ENCODE results near the gene SMYD3. TPM values are rescaled to one million over a fixed set of nuclear protein-coding genes. Genes with fewer than 3 reads are reported as not detected.

SMYD3 gene
- total and polyA plus RNA-seq, 9 of the 15 experiments (the other 6 are each of a cell fraction or from before 2014, with no cell fraction given): 128 to 440 (median 197) TPM

- TF ChIP-seq, protein P1, sequence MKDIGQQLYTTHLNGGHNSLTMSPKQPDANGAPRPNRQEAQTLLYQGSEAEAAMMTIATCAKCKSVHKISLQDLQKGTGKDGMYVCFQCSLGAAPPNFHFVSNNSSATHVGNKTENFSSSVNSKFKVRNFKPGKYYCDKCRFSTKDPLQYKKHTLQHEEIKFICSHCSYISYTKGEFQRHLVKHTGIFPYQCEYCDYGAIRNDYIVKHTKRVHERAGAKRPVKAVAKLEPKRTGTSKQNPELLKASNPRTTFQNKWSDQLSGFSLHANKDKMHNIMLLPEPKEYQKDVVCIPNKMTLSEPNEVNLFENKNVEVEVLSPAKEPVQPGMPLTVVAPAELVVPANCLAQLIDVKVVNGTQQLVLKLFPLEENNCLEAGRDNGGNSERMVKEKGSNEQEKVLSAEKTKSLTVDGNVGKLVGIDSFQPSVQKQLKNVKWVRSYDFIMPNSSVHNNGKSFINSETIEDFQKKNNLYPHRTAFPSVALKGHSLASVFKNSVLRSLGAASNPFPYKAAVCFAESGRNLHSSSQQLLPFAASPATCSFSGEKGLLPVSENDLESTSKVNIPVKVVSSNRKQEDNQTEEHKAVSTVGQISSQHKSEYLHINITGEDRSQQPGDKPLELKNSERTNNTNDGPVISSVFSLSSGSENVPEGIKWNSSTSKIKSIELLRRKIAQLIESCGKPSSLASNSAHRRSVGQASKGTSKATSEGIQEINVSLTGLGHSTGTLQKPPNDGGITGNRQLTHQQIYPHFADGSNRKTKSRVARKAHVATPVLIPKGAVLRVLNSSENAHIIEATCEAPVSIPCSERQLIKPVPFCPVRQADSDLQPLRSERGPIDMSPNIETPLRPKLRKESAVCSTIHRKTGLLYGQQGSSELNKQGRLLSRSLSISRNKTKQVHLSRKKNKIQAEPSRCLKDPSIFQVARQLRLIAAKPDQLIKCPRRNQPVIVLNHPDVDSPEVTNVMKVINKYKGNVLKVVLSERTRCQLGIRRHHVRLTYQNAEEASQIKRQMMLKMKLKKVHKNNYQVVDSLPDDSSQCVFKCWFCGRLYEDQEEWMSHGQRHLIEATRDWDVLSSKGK (CRISPR knock-in tag; IDR thresholded peaks at IDR 0.05): no peak
- no peak for TF ChIP-seq CGGBP1 (CRISPR knock-in tag; IDR thresholded peaks at IDR 0.05)
Observed at GRCh38 chr1:246158131-246158530, 348.9 kb downstream of the SMYD3 start (continued).

GRCh38 chr1:246157516-246157915, 349.6 kb downstream of the SMYD3 start:
- intact Hi-C loops (cut with micrococcal nuclease) (no loop called here), in situ Hi-C loops (cut with MboI) (no loop called here)
- ChIA-PET POLR2A (interaction anchor here (0.7 to 1.8 kb wide), 6 partner anchors 12 to 122 kb away, joined by 3 to 9 read pairs (median 4); no protein-coding TSS in a partner anchor), CTCF (ENCODE audit: low intra/inter-chr PET ratio) (no interaction called here)
- H3K9ac ChIP-seq (ENCODE audit: insufficient read depth in 1 of 2, low read depth in 2 of 2, low read length in 2 of 2): no peak overlapping the region
- no peak overlapping the region for H3K4me3 ChIP-seq
- H3K27ac ChIP-seq (ENCODE audit: extremely low read depth, low read depth, low read length): no peak overlapping the region
- 38% methylated on average over 2 of the region's 2 CpGs for WGBS (ENCODE audit: insufficient coverage, low coverage, missing lambda C conversion rate)
- FAIRE-seq (no peak), ATAC-seq (no peak), DNase-seq (ENCODE audit: extremely low read depth in 1 of 4, low spot score in 3 of 4) (no peak)
- H3K9me3 ChIP-seq (replicated peaks; ENCODE audit: control insufficient read depth, insufficient read depth, low read depth, low read length): no peaks in the 10 kb centered on the region
- H3K79me2 ChIP-seq (ENCODE audit: control insufficient read depth, insufficient read depth, low read length): peaks cover 4% of the 10 kb centered on the region; the same call in 1 of the 3 replicates
- no peaks in the 10 kb centered on the region; a peak in 1 of 5 replicates for H3K27me3 ChIP-seq (ENCODE audit: control insufficient read depth in 2 of 2, insufficient read depth in 2 of 2, low read length in 2 of 2)
- no peaks in the 10 kb centered on the region for H3K36me3 ChIP-seq (ENCODE audit: control insufficient read depth, insufficient read depth, low read length)
- H3K4me1 ChIP-seq (replicated peaks in 1 of 2; ENCODE audit: control insufficient read depth in 2 of 2, insufficient read depth in 2 of 2, low read length in 2 of 2): peaks cover 5 to 53% of the 10 kb centered on the region in 2 experiments
- H3K9me1 ChIP-seq (ENCODE audit: control insufficient read depth, insufficient read depth, low read length): no peaks in the 10 kb centered on the region
- H3K4me2 ChIP-seq (ENCODE audit: insufficient read depth, low read length): no peak overlapping the region
- TF ChIP-seq CEBPB (tag; IDR thresholded peaks at IDR 0.05) (peak; percentile 81), ESRRA (IDR thresholded peaks at IDR 0.05; ENCODE audit: borderline replicate concordance, low read depth) (0 out of 2 replicates have a peak, but pooled peaks have one; percentile 33), ZFX (CRISPR knock-in tag; IDR thresholded peaks at IDR 0.05) (no peak), SOX6 (IDR thresholded peaks at IDR 0.05) (peak; percentile 95), MAFG (tag; conservative IDR thresholded peaks at IDR 0.05) (no peak), MTF1 (CRISPR knock-in tag; IDR thresholded peaks at IDR 0.05; ENCODE audit: borderline replicate concordance) (no peak), CEBPG (CRISPR knock-in tag; IDR thresholded peaks at IDR 0.05) (no peak), CEBPG (tag; conservative IDR thresholded peaks at IDR 0.05 in 1 of 2, IDR thresholded peaks at IDR 0.05 in 1 of 2) (peak; percentile 34 to 45; a peak in 3 of 4 replicates), ZNF740 (CRISPR knock-in tag; IDR thresholded peaks at IDR 0.05) (0 out of 2 replicates have a peak, but pooled peaks have one; percentile 43), ZNF740 (tag; IDR thresholded peaks at IDR 0.05) (no peak), ZNF197 (CRISPR knock-in tag; IDR thresholded peaks at IDR 0.05; ENCODE audit: low read depth) (no peak), ZKSCAN3 (CRISPR knock-in tag; IDR thresholded peaks at IDR 0.05) (no peak)
- no peak overlapping the region for H2AFZ ChIP-seq (ENCODE audit: low read depth, low read length)
- BruUV-seq (replicated peaks): no TSS peak
- no peaks in the 10 kb centered on the region for H4K20me1 ChIP-seq (replicated peaks; ENCODE audit: control insufficient read depth, insufficient read depth, low read length)

Data from K562 (cell line).